ENCODE results near the gene PIRT.

DNA sequence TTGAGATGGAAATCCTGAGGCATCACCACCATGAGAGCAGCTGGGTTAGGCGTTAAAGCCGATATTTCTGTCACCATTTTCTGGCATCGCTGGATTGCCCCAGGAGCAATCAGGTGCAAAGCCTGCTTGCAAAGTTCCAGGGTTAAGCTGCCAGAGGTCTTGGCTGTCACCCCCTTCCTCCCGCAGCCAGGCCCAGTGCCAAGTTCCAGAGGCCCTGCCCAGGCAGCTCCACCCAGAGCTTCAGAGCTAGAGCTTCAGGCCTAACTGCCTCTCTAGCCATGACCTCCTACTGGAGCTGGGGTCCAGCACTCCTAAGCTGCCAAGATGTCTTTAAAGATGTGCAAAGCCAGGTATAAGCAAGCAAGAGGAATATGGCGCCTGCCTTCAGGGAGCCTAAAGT is 25.2 kb downstream of the PIRT start:
- TF ChIP-seq, protein P1, sequence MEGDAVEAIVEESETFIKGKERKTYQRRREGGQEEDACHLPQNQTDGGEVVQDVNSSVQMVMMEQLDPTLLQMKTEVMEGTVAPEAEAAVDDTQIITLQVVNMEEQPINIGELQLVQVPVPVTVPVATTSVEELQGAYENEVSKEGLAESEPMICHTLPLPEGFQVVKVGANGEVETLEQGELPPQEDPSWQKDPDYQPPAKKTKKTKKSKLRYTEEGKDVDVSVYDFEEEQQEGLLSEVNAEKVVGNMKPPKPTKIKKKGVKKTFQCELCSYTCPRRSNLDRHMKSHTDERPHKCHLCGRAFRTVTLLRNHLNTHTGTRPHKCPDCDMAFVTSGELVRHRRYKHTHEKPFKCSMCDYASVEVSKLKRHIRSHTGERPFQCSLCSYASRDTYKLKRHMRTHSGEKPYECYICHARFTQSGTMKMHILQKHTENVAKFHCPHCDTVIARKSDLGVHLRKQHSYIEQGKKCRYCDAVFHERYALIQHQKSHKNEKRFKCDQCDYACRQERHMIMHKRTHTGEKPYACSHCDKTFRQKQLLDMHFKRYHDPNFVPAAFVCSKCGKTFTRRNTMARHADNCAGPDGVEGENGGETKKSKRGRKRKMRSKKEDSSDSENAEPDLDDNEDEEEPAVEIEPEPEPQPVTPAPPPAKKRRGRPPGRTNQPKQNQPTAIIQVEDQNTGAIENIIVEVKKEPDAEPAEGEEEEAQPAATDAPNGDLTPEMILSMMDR (conservative IDR thresholded peaks at IDR 0.05 in 1 of 2, IDR thresholded peaks at IDR 0.05 in 1 of 2; ENCODE audit: extremely low read depth in 1 of 2, insufficient read depth in 1 of 2, low read depth in 1 of 2, low read length in 2 of 2): no peak
- no peak for TF ChIP-seq EZH2 (IDR thresholded peaks at IDR 0.05; ENCODE audit: borderline replicate concordance, low read length)

Data from mammary epithelial cell (primary cell).